Naive B cell (primary cell): ENCODE data around the gene RANBP3L. TPM values are rescaled to one million over a fixed set of nuclear protein-coding genes. Genes with fewer than 3 reads are reported as not detected.
"Not testable (repeated sequence)": the region's sequence is repeated elsewhere in the genome, so short reads cannot be mapped to it uniquely, and the experiment has no call there.

Experiments used
- ATAC-seq, 2 donors: fragments of 150-1000 bp; cut with Tn5 transposase; 2 replicates each; pipeline ENCODE4 v1.10.0; 2021; ENCODE audit warnings: low read depth in 2 of 2, mild to moderate bottlenecking in 2 of 2, moderate library complexity in 2 of 2
- DNase-seq: peaks from one replicate; pipeline ENCODE4 v3.0.0; 2022
- H3K27ac Mint-ChIP-seq, 6 donors: one replicate each; pipeline ENCODE4 v1.8.0; 2020 to 2022; ENCODE audit warnings: mild to moderate bottlenecking in 6 of 6, mixed read lengths in 6 of 6, moderate library complexity in 5 of 6, inconsistent platforms in 2 of 6
- H3K27me3 Mint-ChIP-seq, 3 donors: one replicate each; pipeline ENCODE4 v1.8.0; 2021 to 2022; ENCODE audit warnings: mixed read lengths in 3 of 3, mild to moderate bottlenecking in 1 of 3
- H3K36me3 Mint-ChIP-seq, 2 donors: one replicate each; pipeline ENCODE4 v1.8.0; 2020 to 2022; ENCODE audit warnings: mixed read lengths in 2 of 2, inconsistent platforms in 1 of 2, mild to moderate bottlenecking in 1 of 2
- H3K4me1 Mint-ChIP-seq, 3 donors: one replicate each; pipeline ENCODE4 v1.8.0; 2020 to 2022; ENCODE audit warnings: mixed read lengths in 3 of 3, inconsistent platforms in 1 of 3, mild to moderate bottlenecking in 1 of 3, moderate library complexity in 1 of 3
- H3K4me3 Mint-ChIP-seq, 8 donors: one replicate each; pipeline ENCODE4 v1.8.0; 2020 to 2022; ENCODE audit warnings: mild to moderate bottlenecking in 8 of 8, mixed read lengths in 8 of 8, moderate library complexity in 8 of 8, inconsistent platforms in 2 of 8
- H3K9me3 Mint-ChIP-seq, 7 donors: one replicate each; pipeline ENCODE4 v1.8.0; 2020 to 2022; ENCODE audit warnings: mixed read lengths in 7 of 7, mild to moderate bottlenecking in 5 of 7, inconsistent platforms in 2 of 7, moderate library complexity in 1 of 7
- polyA plus RNA-seq, 6 donors: library from polyadenylated mRNA; unstranded; fragments of 300-500 nt; fragmentation: Illumina TruSeq; gene quantifications; one replicate each; pipeline ENCODE4 v1.2.3, GENCODE V29; 2021; ENCODE audit warnings: low read depth in 6 of 6

Gene RANBP3L
- polyA plus RNA-seq, 6 donors from 2014 or later, result not detected

DNA sequence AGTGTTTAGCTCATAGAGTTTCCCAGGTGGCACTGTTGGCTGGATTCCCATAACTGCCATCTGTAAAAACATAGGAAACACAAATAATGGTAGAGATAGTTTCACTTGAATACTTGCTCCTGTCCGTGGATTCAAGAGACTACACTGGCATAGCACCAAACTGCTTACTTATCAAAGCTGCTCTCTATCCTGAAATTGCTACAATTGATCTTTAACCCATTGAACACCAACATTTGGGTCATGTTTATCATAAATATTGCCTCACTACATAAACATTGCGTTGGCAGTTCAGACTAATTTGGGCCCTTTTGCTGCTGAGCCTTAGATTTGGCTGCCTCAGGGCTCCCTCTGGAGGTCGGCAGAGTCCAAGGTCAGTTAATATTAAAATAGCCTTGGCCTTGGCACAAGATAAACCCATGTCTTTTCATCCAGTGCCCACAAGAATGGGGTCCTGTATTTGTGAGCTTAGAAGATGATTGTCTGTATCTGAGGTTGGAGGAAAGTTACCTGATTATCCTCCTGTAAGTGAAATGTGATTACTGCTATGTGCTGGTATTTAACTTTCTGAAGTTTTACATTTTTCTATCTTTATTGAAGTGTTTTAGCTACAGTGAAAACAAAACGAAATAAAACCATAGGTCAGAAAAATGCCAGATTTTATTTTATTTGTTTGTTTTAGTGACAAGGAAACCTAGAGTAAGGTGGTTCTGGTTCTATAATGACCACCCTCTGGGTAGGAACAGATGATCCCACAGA, 4.0 kb upstream of the RANBP3L start:
- peak; percentile 7 for DNase-seq
- no peaks in the 10 kb centered on the region for H3K36me3 Mint-ChIP-seq

DNA sequence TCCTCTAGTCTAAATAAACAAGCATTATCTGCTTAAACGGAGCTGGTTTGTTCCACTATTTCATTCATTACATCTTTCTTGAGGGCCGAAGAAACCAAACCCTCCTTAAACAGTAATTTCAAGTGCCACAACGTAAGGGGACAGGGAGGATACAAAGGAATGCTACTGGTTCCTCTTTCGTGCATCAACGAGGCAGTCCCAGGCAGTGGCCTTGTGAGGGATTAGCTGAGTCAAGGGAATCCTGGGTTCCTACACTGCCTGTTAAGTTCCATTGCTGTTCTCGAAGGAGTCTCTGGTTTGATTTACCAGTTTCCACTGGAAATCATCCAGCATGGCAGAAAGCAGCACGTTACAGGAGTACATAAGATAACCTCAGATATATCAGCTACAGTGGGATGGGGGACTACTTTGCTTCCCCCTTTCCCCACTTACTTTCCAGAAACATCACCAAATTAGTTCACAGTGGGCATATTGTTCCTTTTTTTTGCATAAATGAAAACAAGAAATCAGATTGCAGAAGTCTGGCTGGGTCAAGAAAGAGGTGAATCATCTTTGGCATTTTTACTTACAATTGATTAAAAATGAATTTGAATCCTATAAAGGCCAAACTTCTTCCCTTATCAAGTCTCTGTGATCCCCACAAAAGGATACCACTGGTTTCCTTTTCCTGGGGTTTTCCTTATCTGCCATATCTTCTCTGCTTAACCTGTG, 2.5 kb upstream of the RANBP3L start:
- H3K27me3 Mint-ChIP-seq, result no peaks in the 10 kb centered on the region
- peaks cover 0 to 18% (median 3%) of the 10 kb centered on the region in 3 donors for H3K4me1 Mint-ChIP-seq
- H3K4me3 Mint-ChIP-seq, result no peak overlapping the region
- no peaks in the 10 kb centered on the region for H3K36me3 Mint-ChIP-seq
- no peaks in the 10 kb centered on the region for H3K9me3 Mint-ChIP-seq
- no peak overlapping the region for H3K27ac Mint-ChIP-seq
- ATAC-seq (no peak), DNase-seq (no peak)

More for the DNA sequence above, 4.0 kb upstream of the RANBP3L start:
- Mint-ChIP-seq H3K9me3 (peaks cover 0 to under 1% (median 0%) of the 10 kb centered on the region in 7 donors), H3K4me1 (peaks cover 0 to 18% (median 3%) of the 10 kb centered on the region in 3 donors), H3K27me3 (no peaks in the 10 kb centered on the region), H3K27ac (peak overlapping the region in 1 of 6 donors; percentile 14), H3K4me3 (no peak overlapping the region)
- no peak for ATAC-seq

DNA sequence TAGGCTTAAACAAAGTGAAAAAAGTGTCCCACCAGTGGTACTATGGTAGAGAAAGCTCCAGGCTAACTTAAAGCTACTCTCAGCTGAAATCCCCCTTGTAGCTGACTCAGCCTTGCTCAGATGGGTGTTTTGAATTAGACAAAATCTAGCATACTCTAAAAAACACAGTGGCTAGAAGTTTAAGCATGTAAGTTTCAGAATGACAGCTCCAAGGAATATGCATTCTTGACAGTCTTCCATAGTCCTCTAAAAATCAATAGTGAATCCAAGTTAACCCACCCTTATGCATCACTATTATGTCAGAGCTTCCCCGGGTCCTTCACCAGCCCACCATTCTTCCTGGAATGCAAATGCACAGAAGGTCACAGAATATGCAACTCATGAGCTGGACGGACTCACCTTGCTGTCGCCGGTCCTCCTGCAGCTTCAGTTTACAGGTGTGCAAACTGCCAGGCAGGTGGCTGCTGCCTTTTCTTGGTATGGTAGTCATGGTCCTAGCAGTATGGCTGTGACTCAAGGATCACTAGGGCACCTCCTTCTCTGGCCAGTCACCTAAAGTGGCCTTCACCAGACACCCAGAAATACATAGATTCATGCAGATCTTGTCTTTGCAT, 668 bp downstream of the RANBP3L start:
- H3K4me3 Mint-ChIP-seq, result no peak overlapping the region

DNA sequence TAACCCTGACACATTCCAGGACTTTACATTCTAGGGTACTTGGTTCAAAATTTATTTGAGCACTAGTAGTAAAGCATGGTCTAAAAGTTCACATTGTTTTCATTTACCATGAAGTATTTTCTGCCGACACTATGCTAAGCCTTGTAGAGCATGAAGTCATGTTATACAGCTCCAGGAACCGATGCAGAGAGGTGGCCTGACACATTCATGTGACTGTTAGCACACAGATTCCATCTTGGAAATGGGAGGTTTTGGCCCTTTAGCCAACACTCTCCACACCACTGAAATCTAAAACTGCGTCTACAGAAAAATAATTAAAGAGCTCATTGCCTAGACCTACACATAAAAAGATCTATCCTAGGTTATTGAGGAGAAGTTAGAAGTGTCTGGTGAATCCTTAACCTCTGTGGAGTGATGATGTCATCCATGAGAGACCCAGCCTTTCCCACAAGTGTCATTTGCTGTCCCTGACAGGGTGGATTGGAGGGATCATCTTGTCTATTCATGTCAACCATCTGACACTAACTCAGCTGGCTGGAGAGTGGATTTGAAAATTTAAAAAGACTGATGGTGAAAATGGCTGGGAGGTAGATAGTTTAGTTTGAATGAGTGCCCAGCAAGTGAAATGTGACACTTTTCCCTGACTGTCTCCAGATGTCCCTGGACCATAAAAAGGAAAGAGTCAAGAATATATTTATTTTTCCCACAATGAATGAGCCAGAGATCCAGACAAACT, 1.3 kb downstream of the RANBP3L start:
- H3K27me3 Mint-ChIP-seq, result peaks cover 0 to 6% (median 1%) of the 10 kb centered on the region in 3 donors
- H3K36me3 Mint-ChIP-seq, result no peaks in the 10 kb centered on the region
- no peaks in the 10 kb centered on the region for H3K9me3 Mint-ChIP-seq
- no peak overlapping the region for H3K4me3 Mint-ChIP-seq
- DNase-seq (no peak), ATAC-seq (no peak)
- no peak overlapping the region for H3K27ac Mint-ChIP-seq
- peaks cover 0 to 13% (median 3%) of the 10 kb centered on the region in 3 donors for H3K4me1 Mint-ChIP-seq

More for the DNA sequence above, 668 bp downstream of the RANBP3L start:
- Mint-ChIP-seq H3K36me3 (no peaks in the 10 kb centered on the region), H3K4me1 (peaks cover 0 to 18% (median 3%) of the 10 kb centered on the region in 3 donors), H3K9me3 (no peaks in the 10 kb centered on the region), H3K27me3 (peaks cover 0 to 6% (median 0%) of the 10 kb centered on the region in 3 donors), H3K27ac (no peak overlapping the region)
- ATAC-seq, result no peak
- no peak for DNase-seq

DNA sequence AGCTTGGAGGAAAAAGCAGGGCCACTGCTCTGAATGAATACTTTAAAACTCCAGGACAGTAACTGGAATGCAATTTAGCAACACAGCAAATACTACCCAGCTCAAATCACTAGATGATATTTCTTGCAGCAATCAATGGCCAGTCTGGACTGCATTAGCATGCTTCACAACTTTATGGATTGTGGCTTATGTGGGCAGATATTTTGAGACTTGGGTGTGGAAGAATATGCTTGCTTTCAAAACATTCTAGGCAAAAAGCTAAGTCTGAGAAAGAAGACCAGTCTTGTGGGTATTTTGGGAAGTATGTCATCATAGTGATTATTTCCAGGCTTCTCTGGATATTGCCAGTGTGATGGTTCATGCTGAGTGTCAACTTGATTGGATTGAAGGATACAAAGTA, 3.1 kb downstream of the RANBP3L start:
- DNase-seq, result no peak
- Mint-ChIP-seq H3K4me1 (peaks cover 0 to 13% (median 3%) of the 10 kb centered on the region in 3 donors), H3K36me3 (no peaks in the 10 kb centered on the region), H3K9me3 (peaks cover 0 to 2% (median 0%) of the 10 kb centered on the region in 7 donors), H3K27me3 (peaks cover 0 to 7% (median 6%) of the 10 kb centered on the region in 3 donors), H3K27ac (no peak overlapping the region), H3K4me3 (no peak overlapping the region)
- ATAC-seq, result no peak

DNA sequence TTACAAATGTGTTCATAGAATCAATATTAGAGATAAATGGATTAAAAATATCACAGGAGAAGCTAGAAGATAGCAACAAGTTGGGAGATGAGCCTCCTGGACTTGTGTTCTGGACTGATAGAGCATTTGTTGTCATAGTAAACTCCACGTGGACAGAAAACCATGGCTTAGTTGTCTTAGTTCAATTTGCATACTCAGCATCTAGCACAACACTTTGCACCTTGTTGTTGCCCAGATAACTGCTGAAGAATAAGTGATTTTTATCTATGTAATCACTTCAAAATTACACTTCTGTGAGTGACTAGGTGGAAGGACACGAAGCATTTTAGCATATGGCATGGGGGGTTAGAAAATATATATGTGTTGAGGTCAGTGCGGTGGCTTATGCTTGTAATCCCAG, 4.0 kb downstream of the RANBP3L start:
- H3K4me1 Mint-ChIP-seq, result peaks cover 0 to 13% (median 3%) of the 10 kb centered on the region in 3 donors
- no peak overlapping the region for H3K4me3 Mint-ChIP-seq
- peaks cover 0 to 7% (median 6%) of the 10 kb centered on the region in 3 donors for H3K27me3 Mint-ChIP-seq
- H3K9me3 Mint-ChIP-seq, result peaks cover 0 to 2% (median 0%) of the 10 kb centered on the region in 7 donors
- DNase-seq (no peak), ATAC-seq (no peak)
- H3K27ac Mint-ChIP-seq, result peak overlapping the region in 1 of 6 donors; percentile 44
- no peaks in the 10 kb centered on the region for H3K36me3 Mint-ChIP-seq

DNA sequence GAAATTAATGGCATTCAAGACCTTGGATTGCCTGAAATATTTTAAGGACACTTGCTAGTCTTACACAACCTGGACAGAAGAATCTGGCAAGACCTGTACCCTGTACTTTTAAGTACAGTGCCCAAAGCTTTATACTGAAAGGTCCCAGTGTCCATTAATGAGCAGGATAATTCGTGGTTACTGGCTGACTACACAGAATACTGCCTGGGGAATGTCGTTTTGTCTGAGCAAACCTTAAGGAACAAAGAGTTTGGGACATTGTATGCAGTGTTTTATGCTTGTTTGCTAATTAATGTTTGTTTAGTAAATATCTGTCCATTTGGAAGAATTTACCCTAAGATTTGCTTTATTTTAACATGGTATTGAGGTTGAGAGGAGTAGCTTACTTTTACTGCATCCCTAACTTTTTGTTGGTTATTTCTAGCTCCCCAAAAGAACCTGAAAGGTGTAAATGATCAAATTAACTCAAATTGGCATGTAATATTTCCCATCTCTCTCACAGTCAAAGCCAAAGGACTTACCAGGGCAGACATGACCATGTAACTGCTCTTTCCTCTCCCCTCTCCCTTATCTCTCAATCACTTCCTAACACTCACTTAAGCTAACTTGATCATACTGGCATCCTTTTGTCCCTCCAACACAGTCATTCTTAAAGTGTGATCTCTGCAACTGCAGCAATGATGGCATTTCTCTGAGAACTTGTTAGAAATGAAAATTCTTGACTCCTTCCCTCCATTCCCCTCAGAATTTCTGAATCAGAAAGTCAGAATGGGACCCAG, 15.7 kb downstream of the RANBP3L start:
- DNase-seq, result no peak
- ATAC-seq, result no peak
- Mint-ChIP-seq H3K4me1 (peaks cover 0 to 6% (median 3%) of the 10 kb centered on the region in 3 donors), H3K9me3 (peaks cover 0 to 6% (median 0%) of the 10 kb centered on the region in 7 donors), H3K27me3 (no peaks in the 10 kb centered on the region), H3K36me3 (no peaks in the 10 kb centered on the region), H3K4me3 (no peak overlapping the region), H3K27ac (no peak overlapping the region)

DNA sequence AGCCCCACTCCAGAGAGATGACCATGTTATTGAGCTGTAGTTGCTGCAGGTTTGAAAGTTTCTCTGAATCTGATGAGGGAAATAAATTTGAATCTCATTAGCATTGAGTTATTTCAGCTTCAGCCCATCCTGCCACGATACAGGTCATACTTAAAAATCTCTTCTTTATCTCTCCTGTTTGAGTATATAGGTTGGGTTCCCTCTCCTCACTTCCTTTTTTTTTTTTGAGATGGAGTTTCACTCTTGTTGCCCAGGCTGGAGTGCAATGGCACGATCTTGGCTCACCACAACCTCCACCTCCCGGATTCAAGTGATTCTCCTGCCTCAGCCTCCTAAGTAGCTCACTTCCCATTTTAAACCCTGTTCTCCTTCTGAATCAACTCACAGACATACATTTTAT, 17.9 kb downstream of the RANBP3L start:
- H3K27me3 Mint-ChIP-seq, H3K4me3 Mint-ChIP-seq, H3K4me1 Mint-ChIP-seq, H3K36me3 Mint-ChIP-seq, DNase-seq, H3K9me3 Mint-ChIP-seq: not testable (repeated sequence)
- peak in 1 of 2 donors; percentile 27 for ATAC-seq
- H3K27ac Mint-ChIP-seq, result peak overlapping the region in 2 of 6 donors; percentile 2 to 43

DNA sequence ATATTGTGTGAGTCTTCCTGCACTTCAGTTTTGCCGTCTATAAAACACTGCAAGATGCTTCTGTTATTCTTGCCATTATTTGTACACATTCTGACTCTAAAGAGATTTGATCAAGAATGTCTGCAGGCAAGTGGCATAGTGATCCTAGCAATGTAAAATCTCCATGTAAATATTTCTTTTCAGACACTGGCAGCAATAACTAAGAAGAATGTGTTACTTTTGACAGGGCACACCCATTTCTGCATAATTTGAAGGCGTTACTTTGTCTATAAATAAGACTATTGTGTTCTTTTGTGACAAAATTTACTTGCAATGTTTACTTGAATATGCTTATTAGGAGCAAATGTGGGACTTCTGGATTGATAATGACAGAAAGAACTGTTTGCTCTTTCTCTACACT, 20.1 kb downstream of the RANBP3L start:
- H3K4me1 Mint-ChIP-seq, result peaks cover 4 to 17% (median 6%) of the 10 kb centered on the region in 3 donors
- ATAC-seq, result no peak
- no peak overlapping the region for H3K4me3 Mint-ChIP-seq
- H3K27ac Mint-ChIP-seq, result no peak overlapping the region
- DNase-seq, result no peak
- no peaks in the 10 kb centered on the region for H3K27me3 Mint-ChIP-seq
- H3K36me3 Mint-ChIP-seq, result no peaks in the 10 kb centered on the region
- H3K9me3 Mint-ChIP-seq, result no peaks in the 10 kb centered on the region

DNA sequence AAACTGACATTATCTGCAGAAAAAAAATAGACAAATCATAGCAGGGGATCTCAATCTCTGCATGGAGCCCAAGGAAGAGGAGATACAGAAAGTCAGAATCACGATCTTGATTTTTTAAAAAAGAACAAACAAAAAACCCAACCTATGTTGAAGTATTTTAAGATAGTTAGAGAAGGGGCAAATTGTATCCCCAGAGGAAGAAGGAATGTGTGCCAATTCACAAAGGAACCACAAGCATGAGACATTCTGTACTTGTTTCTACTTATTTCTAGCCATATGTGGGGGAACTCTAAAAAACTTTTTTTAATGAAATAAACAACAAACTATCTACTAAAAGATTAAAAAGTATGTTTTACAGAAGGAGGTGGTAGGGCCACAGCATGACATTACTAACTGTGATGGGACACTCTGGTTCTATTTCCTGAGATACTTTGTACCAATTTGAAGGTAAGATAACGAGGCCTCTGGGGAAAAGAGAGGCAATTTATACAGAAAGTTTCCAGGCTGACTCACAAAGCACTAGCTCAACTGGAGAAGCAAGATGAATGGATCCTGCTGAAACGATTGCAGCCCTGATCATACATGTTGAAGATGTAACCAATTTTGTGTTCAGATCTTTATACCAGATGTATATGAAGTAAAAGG, 22.5 kb downstream of the RANBP3L start:
- Mint-ChIP-seq H3K4me1 (peaks cover 4 to 17% (median 6%) of the 10 kb centered on the region in 3 donors), H3K9me3 (no peaks in the 10 kb centered on the region), H3K27ac (peak overlapping the region in 1 of 6 donors; percentile 72), H3K27me3 (no peaks in the 10 kb centered on the region), H3K4me3 (no peak overlapping the region), H3K36me3 (peaks cover 0 to 4% of the 10 kb centered on the region in 2 donors)
- DNase-seq (no peak), ATAC-seq (no peak)

DNA sequence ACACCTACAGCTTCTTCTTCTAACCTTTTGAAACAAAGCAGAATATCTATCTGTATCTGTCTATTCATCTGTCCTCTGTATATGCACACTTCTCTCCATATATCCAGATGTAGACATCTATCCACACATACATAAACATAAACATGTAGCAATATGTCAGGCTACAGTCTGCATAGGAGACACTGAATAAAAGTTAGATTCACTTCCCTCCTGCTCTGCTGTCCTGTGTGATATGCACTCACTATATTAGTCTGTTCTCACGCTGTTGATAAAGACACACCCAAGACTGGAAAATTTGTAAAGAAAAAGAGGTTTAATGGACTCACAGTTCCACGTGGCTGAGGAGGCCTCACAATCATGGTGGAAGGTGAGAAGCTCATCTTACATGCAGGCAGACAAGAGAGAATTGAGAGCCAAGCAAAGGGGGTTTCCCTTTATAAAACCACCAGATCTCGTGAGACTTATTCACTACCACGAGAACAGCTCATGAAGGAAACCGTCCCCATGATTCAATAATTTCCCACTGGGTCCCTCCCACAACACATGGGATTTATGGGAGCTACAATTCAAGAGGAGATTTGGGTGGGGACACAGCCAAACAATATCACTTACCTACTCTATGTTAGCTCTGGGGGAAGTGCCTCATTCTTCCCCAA, 24.1 kb downstream of the RANBP3L start:
- H3K27me3 Mint-ChIP-seq, result no peaks in the 10 kb centered on the region
- H3K9me3 Mint-ChIP-seq, result no peaks in the 10 kb centered on the region
- H3K4me3 Mint-ChIP-seq, result no peak overlapping the region
- peaks cover 0 to 4% of the 10 kb centered on the region in 2 donors for H3K36me3 Mint-ChIP-seq
- peak overlapping the region in 1 of 6 donors; percentile 7 for H3K27ac Mint-ChIP-seq
- H3K4me1 Mint-ChIP-seq, result peaks cover 3 to 11% (median 4%) of the 10 kb centered on the region in 3 donors
- ATAC-seq, result peak in 1 of 2 donors; percentile 30
- DNase-seq, result no peak

DNA sequence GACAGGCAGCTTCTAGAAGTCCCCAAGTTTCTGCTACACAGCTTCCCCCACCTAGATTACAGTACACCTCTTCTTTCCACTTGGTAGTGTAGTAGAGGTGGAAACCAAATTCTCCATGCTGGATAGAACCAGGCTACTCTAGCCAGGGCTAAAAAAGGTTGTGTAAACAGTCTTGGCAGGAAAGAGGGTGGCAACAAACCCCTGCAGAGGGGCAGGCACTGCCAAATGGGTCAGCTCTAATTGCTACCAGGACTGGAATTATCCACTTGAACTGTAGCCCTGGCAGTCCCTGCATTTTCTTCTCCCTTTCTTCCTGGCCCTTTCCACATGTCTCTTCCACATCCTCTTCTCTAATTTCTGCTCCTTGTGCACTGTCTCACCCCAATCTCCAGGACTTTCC, 24.8 kb downstream of the RANBP3L start:
- Mint-ChIP-seq H3K27me3 (no peaks in the 10 kb centered on the region), H3K9me3 (no peaks in the 10 kb centered on the region), H3K27ac (no peak overlapping the region), H3K36me3 (peaks cover 0 to 4% of the 10 kb centered on the region in 2 donors), H3K4me3 (no peak overlapping the region), H3K4me1 (peaks cover 3 to 11% (median 4%) of the 10 kb centered on the region in 3 donors)
- DNase-seq, result no peak
- no peak for ATAC-seq
